Panc1 (cell line): Measurements from ENCODE around the gene RALGPS1.

Experiments
- POLR2AphosphoS5 ChIP-seq: IDR thresholded peaks from 2 replicates; pipeline ENCODE4 v1.6.1; 2012; ENCODE audit warnings: mild to moderate bottlenecking, low read depth, low read length, moderate library complexity
- SIN3A ChIP-seq: IDR thresholded peaks from 2 replicates; pipeline ENCODE4 v1.6.1; 2012; ENCODE audit warnings: low read depth, mild to moderate bottlenecking, low read length, moderate library complexity, borderline replicate concordance; ENCODE audit not compliant: insufficient read depth
- TF ChIP-seq, protein P1 (sequence below): fragments of 450-650 bp; IDR thresholded peaks from 2 replicates; pipeline ENCODE4 v1.5.1; 2017; ENCODE audit warnings: mild to moderate bottlenecking

DNA sequence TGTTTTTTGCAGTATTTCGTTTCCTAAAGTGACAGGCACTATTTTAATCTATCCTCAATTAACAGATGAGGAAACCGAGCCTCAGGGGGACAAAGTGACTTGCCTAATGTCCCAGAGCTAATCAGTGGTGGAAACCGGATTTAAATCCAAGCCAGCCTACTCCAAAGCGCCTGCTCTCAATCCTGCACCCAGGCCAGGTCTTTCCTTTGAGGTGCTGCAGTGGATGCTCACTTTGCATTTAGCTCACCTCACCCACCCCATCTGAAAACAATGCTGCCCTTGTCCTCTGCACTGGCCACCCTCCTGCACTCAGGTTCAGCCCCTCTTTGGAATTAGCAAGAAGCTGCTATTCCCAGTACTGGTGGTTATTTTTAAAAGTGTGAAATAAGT, 191.9 kb downstream of the RALGPS1 start:
- TF ChIP-seq, protein P1, sequence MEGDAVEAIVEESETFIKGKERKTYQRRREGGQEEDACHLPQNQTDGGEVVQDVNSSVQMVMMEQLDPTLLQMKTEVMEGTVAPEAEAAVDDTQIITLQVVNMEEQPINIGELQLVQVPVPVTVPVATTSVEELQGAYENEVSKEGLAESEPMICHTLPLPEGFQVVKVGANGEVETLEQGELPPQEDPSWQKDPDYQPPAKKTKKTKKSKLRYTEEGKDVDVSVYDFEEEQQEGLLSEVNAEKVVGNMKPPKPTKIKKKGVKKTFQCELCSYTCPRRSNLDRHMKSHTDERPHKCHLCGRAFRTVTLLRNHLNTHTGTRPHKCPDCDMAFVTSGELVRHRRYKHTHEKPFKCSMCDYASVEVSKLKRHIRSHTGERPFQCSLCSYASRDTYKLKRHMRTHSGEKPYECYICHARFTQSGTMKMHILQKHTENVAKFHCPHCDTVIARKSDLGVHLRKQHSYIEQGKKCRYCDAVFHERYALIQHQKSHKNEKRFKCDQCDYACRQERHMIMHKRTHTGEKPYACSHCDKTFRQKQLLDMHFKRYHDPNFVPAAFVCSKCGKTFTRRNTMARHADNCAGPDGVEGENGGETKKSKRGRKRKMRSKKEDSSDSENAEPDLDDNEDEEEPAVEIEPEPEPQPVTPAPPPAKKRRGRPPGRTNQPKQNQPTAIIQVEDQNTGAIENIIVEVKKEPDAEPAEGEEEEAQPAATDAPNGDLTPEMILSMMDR, result no peak
- TF ChIP-seq POLR2AphosphoS5 (no peak), SIN3A (no peak)
